ENCODE data around the gene ACOT13.

ACOT13 gene

GRCh38 chr6:24718449-24719124, 51.7 kb downstream of the ACOT13 start:
- DNase-seq, result no peak
- peak overlapping the region; percentile 97 for H3K4me3 ChIP-seq (ENCODE audit: low read depth, low read length)

GRCh38 chr6:24719125-24719971, 52.5 kb downstream of the ACOT13 start, which contains the start of gene C6orf62:
Gene C6orf62, minus strand, starts transcription at chr6:24719154. Its CDS starts 486 bp downstream, at chr6:24718668.
- Histone ChIP-seq H3K9me3 (no peaks in the 10 kb centered on the region), H3K4me3 (ENCODE audit: low read depth, low read length) (peak within 1 kb of the TSS; percentile 97), H3K36me3 (peaks cover 36% of the 10 kb centered on the region), H3K4me1 (no peaks in the 10 kb centered on the region), H3K27me3 (no peaks in the 10 kb centered on the region)
- no peak for TF ChIP-seq CTCF (IDR thresholded peaks at IDR 0.05; ENCODE audit: low read depth, low read length)
- peak; percentile 49 for DNase-seq

More at GRCh38 chr6:24718449-24719124, 51.7 kb downstream of the ACOT13 start:
- Histone ChIP-seq H3K27me3 (no peaks in the 10 kb centered on the region), H3K9me3 (no peaks in the 10 kb centered on the region), H3K4me1 (no peaks in the 10 kb centered on the region), H3K36me3 (peaks cover 43% of the 10 kb centered on the region)
- no peak for TF ChIP-seq CTCF (IDR thresholded peaks at IDR 0.05; ENCODE audit: low read depth, low read length)

GRCh38 chr6:24720131-24720603, 53.3 kb downstream of the ACOT13 start:
- TF ChIP-seq CTCF (IDR thresholded peaks at IDR 0.05; ENCODE audit: low read depth, low read length), result no peak
- Histone ChIP-seq H3K27me3 (no peaks in the 10 kb centered on the region), H3K9me3 (no peaks in the 10 kb centered on the region), H3K36me3 (peaks cover 28% of the 10 kb centered on the region), H3K4me3 (ENCODE audit: low read depth, low read length) (peak overlapping the region; percentile 97), H3K4me1 (no peaks in the 10 kb centered on the region)
- DNase-seq, result peak; percentile 63

GRCh38 chr6:24720604-24721460, 54.0 kb downstream of the ACOT13 start:
- Histone ChIP-seq H3K36me3 (peaks cover 21% of the 10 kb centered on the region), H3K9me3 (no peaks in the 10 kb centered on the region), H3K4me3 (ENCODE audit: low read depth, low read length) (peak overlapping the region; percentile 97), H3K27me3 (no peaks in the 10 kb centered on the region), H3K4me1 (no peaks in the 10 kb centered on the region)
- no peak for TF ChIP-seq CTCF (IDR thresholded peaks at IDR 0.05; ENCODE audit: low read depth, low read length)
- peak; percentile 99 for DNase-seq

GRCh38 chr6:24721461-24722215, 54.8 kb downstream of the ACOT13 start:
- H3K4me3 ChIP-seq (ENCODE audit: low read depth, low read length), result peak overlapping the region; percentile 70
- no peak for TF ChIP-seq CTCF (IDR thresholded peaks at IDR 0.05; ENCODE audit: low read depth, low read length)
- DNase-seq, result no peak
- H3K36me3 ChIP-seq, result peaks cover 15% of the 10 kb centered on the region
- H3K4me1 ChIP-seq, result no peaks in the 10 kb centered on the region
- no peaks in the 10 kb centered on the region for H3K27me3 ChIP-seq
- H3K9me3 ChIP-seq, result no peaks in the 10 kb centered on the region
